Mesothelial cell of epicardium (in vitro differentiated cells): ENCODE results near the gene TMEM119. TPM values are rescaled to one million over a fixed set of nuclear protein-coding genes. Genes with fewer than 3 reads are reported as not detected.

Source experiments
- DNase-seq, 2 experiments: peaks; one replicate each; pipeline ENCODE4 v3.0.0; 2021; ENCODE audit warnings: low spot score in 2 of 2; ENCODE audit not compliant: unreplicated experiment in 2 of 2
- H3K27ac Mint-ChIP-seq: 2 replicates; pipeline ENCODE4 v1.8.0; 2021; ENCODE audit warnings: mixed read lengths
- H3K27me3 Mint-ChIP-seq: 2 replicates; pipeline ENCODE4 v1.8.0; 2021; ENCODE audit warnings: low read depth, mixed read lengths
- H3K36me3 Mint-ChIP-seq: 2 replicates; pipeline ENCODE4 v1.8.0; 2021; ENCODE audit warnings: mixed read lengths
- H3K4me1 Mint-ChIP-seq: 2 replicates; pipeline ENCODE4 v1.8.0; 2021; ENCODE audit warnings: mixed read lengths
- H3K4me3 Mint-ChIP-seq: 2 replicates; pipeline ENCODE4 v1.8.0; 2021; ENCODE audit warnings: mild to moderate bottlenecking, moderate library complexity, mixed read lengths
- H3K9me3 Mint-ChIP-seq: 2 replicates; pipeline ENCODE4 v1.8.0; 2021; ENCODE audit warnings: mixed read lengths
- total RNA-seq: library from RNA; stranded (reverse); gene quantifications from 3 replicates; pipeline ENCODE4 v1.2.1, GENCODE V29; 2021
- TF ChIP-seq, protein P1 (sequence below): fragments of 200-600 bp; sonication (generic); IDR thresholded peaks from one replicate; pipeline ENCODE4 v1.5.0; 2021; ENCODE audit warnings: antibody characterized with exemption; ENCODE audit not compliant: unreplicated experiment

Gene TMEM119
- total RNA-seq, 1 donor from 2014 or later, result 41.2 TPM

DNA sequence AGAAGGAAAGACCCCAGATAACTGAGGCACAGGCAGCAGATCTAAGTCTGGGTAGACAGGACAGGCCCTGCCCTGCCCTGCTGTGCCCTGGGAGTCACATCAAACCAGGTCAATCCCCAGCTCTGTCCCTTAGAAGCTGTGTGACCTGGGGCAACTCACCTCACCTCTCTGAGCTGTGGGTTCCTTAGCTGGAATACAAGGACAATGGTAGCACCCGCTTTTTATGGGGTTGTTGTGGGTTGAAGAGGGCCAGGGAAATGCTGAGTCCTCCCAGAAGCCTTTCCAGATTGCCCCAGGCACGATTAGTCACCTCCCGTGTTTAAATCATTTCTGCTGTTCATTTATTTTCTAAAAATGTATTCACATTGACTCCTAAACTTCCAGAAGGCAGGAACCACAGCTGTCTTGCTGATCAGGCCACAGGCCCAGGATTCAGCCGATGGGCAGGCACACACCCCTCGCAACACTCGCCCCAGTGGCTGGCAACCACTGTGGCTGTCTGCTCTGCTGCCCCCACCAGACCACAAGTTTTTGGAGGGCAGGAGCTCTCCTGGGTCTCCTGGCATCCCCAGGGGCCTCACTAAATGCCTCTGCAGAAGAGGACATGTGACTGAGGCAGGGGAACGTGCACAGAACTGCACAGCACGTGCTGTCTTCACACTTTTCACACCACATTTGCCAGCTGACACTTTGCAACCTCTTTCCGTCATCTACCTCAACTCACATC lies 32.8 kb upstream of the TMEM119 start:
- H3K4me1 Mint-ChIP-seq, result peaks cover 33% of the 10 kb centered on the region
- H3K36me3 Mint-ChIP-seq, result no peaks in the 10 kb centered on the region
- H3K4me3 Mint-ChIP-seq, result no peak overlapping the region
- DNase-seq, result no peak
- peak overlapping the region; percentile 94 for H3K27ac Mint-ChIP-seq
- TF ChIP-seq, protein P1, sequence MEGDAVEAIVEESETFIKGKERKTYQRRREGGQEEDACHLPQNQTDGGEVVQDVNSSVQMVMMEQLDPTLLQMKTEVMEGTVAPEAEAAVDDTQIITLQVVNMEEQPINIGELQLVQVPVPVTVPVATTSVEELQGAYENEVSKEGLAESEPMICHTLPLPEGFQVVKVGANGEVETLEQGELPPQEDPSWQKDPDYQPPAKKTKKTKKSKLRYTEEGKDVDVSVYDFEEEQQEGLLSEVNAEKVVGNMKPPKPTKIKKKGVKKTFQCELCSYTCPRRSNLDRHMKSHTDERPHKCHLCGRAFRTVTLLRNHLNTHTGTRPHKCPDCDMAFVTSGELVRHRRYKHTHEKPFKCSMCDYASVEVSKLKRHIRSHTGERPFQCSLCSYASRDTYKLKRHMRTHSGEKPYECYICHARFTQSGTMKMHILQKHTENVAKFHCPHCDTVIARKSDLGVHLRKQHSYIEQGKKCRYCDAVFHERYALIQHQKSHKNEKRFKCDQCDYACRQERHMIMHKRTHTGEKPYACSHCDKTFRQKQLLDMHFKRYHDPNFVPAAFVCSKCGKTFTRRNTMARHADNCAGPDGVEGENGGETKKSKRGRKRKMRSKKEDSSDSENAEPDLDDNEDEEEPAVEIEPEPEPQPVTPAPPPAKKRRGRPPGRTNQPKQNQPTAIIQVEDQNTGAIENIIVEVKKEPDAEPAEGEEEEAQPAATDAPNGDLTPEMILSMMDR, result no peak
- no peaks in the 10 kb centered on the region for H3K9me3 Mint-ChIP-seq
- H3K27me3 Mint-ChIP-seq, result no peaks in the 10 kb centered on the region

DNA sequence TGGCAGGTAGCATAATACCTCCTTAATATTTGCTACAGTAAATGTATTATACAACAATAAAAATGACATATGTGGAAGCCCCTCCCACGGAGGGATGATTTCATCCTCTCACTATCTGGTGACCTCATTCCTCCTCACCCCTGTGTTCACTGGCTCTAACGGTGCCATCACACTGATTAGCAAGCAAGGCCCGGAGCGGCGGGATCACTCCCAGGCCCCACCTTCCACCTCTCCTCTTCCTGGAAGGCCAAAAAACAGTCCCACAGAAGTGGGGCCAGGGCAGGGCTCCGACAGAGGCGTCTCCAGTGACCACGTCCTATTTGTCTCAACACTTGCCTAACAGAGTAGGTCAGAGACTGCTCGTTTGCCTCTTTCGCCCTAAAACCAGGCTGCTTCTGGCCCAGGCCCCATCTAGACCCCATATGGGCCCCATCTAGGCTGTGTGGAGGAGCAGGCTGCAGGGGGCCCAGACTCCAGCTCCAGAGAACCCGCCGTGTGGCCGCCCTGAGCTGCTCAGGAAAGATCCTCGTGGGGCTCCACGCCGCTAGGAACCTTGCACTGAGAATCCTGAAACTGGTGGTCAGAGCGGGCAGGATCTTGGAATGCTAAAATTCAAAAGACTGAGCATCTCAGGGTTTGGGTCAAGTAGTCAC lies 32.1 kb upstream of the TMEM119 start:
- TF ChIP-seq, protein P1, result no peak
- Mint-ChIP-seq H3K4me1 (peaks cover 33% of the 10 kb centered on the region), H3K27ac (peak overlapping the region; percentile 94), H3K36me3 (no peaks in the 10 kb centered on the region), H3K9me3 (no peaks in the 10 kb centered on the region), H3K4me3 (peak overlapping the region; percentile 20), H3K27me3 (no peaks in the 10 kb centered on the region)
- peak in 1 of 2 experiments; percentile 45 for DNase-seq

DNA sequence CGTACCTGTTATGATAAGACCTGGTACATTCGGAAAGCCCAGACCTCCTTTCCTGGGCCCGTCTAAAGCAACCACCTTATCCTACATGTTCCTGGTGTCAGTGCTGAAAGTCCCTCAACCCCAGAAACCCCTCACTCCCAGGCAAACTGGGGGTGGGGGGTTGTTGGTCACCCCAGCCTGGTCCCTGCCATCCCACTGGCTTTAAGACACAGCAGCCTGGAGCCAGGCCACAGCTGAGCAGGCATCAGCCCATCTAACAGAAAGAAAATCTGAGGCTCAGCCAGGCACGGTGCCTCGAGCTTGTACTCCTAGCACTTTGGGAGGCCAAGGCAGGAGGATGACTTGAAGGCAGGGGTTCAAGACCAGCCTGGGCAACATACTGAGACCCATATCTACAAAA lies 31.3 kb upstream of the TMEM119 start:
- Mint-ChIP-seq H3K4me3 (no peak overlapping the region), H3K27ac (peak overlapping the region; percentile 86), H3K27me3 (no peaks in the 10 kb centered on the region), H3K36me3 (no peaks in the 10 kb centered on the region), H3K9me3 (no peaks in the 10 kb centered on the region), H3K4me1 (peaks cover 33% of the 10 kb centered on the region)
- TF ChIP-seq, protein P1, result no peak
- no peak for DNase-seq

DNA sequence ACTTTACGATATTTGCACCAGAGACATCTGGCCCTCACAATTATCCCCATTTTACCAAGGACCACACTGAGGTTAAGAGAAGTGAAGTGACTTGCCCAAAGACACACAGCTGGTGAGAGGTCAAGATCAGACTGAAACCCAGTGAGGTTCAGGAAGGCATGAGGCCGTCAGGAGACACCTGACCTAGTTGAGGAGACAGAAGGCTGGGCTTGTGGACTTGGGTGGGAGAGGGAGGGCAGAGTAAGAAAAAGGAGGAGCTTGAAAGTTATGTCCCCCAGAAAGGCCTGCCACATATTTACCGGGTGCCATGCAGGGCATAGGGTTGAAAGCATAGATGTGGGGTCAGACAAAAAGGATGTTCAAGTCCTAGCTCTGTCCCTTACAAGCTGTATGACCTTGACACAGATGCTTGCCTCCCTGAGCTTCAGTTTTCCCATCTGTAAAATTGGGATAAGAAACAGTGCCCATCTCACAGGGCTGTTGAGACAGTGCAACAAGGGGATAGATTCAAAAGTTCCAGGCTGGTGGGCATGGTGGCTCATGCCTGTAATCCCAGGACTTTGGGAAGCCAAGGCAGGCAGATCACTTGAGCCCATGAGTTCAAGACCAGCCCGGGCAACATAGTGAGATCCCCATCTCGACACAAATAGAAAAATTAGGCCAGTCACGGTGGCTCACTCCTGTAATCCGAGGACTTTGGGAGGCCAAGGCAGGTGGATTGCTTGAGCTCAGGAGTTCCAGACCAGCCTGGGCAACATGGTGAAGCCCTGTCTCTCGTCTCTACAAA lies 29.4 kb upstream of the TMEM119 start:
- no peaks in the 10 kb centered on the region for H3K27me3 Mint-ChIP-seq
- no peaks in the 10 kb centered on the region for H3K9me3 Mint-ChIP-seq
- H3K4me1 Mint-ChIP-seq, result peaks cover 34% of the 10 kb centered on the region
- no peaks in the 10 kb centered on the region for H3K36me3 Mint-ChIP-seq
- TF ChIP-seq, protein P1, result no peak
- no peak overlapping the region for H3K4me3 Mint-ChIP-seq
- no peak overlapping the region for H3K27ac Mint-ChIP-seq
- no peak for DNase-seq

DNA sequence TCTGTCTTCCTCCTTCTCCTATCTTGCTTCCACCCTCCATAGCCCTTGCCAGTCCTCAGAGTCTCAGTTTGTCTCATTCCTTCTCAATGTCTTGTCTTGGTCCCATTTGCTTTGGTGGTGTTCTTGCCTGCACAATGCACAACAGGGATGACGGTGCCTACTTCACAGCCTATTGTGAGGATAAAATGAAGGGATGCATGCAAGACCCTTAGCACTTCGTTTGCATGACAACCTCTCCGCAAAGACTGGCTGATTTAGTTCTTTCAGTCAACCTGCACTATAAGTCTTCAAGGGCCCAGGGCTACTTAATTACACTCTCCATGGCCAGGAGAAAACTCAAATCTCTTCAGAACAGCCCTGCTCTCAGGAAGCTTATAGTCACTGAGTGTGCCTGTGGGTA lies 27.3 kb upstream of the TMEM119 start:
- Mint-ChIP-seq H3K9me3 (no peaks in the 10 kb centered on the region), H3K27ac (no peak overlapping the region), H3K27me3 (no peaks in the 10 kb centered on the region), H3K36me3 (no peaks in the 10 kb centered on the region), H3K4me3 (no peak overlapping the region), H3K4me1 (peaks cover 24% of the 10 kb centered on the region)
- DNase-seq, result no peak
- TF ChIP-seq, protein P1, result no peak
